CD4-positive, alpha-beta T cell treated with Interleukin-2 at 100 ng/mL for 4 hours (primary cell): ENCODE results near the gene NIPAL1.
"Not testable (repeated sequence)": the region's sequence is repeated elsewhere in the genome, so short reads cannot be mapped to it uniquely, and the experiment has no call there.

Experiments used
- DNase-seq: peaks from one replicate; pipeline ENCODE4 v3.0.0-alpha.2; 2020; ENCODE audit warnings: low spot score

The NIPAL1 gene

DNA sequence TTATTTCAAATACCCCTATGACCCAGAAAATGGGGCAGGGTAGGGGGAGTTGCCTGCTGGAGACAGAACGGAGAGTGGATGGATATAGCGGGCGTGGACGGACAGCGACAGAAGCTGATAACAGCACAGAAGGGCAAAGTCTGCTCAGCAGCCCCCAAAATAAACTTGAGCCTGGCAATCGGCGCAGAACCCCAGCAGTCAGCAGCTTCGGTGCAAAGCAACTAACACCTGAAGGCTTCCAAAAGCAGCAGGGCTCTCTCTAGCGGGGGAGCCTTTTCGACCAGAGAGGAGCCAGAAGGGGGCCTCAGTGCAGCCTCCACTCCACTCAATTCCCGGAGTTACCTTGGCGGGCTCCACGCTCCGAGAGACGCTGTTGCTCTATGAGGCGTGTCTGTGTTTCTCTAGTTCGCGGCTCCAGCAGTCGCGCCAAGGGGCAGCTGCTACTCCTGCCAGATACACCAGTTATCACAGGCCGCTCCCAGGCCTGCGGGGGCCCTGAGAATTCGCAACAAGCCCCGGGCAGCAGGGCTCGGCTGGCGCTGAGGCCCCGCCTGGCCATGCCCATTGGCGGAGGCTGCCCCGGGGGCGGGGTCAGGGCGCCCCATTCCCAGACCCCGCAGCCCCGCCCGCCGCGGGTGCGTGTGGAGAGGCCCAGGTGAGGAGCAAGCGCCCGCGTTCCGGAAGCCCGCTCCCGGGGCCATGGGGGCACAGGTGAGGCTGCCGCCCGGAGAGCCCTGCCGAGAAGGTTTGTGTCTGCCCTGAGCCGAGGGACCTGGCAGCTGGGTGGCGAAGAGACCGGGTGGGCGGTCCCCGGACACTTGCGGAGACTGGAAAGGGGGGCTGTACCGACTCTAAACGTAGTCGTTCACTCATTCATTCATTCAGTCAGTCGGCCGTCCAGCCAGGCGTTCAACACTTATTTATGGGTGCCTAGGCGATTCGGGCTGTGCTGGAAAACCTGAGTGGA, at the start of gene NIPAL1, which contains the start of gene CNGA1:
Gene NIPAL1 (plus strand): TSS at position 632 of the 967 bp plus-strand sequence. CDS start 68 bp downstream, at position 700.
Gene CNGA1 (minus strand): TSS at position 541 of the 967 bp plus-strand sequence. CDS start 63,992 bp downstream, outside the sequence.
- peak; percentile 47 for DNase-seq

DNA sequence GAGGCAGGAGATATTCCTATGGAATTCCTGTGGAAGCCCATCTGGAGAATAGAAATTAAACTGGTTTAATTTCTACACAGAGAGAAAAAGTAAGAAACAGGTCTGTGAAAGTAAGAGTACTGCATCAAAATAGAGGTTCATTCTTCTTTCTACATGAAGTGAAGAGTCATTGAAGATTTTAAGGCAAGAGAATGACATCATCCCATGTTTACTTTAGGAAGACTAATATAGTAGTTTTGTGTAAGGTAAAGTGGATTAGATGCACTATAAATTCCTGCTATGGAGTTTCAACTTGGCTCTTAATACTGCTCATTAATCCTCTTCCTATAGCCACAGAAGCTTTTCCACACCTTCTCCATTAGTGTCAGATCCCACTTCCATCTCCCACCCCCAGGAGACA, 47.7 kb upstream of the NIPAL1 start:
- no peak for DNase-seq

DNA sequence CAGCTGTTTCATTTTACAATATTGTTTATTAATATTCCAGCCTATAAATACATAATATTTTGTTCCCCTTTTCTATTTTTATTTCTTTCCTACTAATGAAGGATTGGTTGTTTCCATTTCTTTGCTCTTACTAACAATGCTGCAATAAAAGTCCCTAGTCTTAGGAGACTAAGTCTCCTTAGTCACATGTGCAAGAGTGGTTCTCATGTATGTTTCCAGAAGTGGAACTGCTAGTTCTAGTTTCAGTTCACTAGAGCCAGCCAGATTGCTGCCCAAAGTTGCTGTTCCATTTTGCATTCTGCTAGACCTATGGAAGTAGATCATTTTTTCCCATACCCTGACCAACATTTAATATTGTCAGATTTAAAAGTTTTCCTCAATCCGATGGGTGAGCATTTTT, 44.4 kb upstream of the NIPAL1 start:
- DNase-seq = no peak

DNA sequence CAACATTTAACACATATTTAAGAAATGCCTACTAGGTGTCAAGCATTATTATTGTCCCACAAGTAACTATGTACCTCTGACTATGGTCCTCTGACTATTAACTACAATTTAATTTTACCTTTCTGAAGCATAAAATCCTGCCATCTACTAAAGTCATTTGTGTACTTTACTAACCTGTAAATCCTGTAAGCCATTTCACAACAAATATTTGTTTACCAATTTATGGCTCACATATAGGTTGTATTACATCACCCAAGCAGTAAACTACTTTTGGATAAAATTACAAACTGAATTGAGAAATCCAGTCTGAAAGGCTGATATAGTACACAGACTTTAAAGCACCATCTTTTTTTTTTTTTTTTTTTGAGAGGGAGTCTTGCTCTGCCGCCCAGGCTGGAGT, 43.9 kb upstream of the NIPAL1 start:
- no peak for DNase-seq

DNA sequence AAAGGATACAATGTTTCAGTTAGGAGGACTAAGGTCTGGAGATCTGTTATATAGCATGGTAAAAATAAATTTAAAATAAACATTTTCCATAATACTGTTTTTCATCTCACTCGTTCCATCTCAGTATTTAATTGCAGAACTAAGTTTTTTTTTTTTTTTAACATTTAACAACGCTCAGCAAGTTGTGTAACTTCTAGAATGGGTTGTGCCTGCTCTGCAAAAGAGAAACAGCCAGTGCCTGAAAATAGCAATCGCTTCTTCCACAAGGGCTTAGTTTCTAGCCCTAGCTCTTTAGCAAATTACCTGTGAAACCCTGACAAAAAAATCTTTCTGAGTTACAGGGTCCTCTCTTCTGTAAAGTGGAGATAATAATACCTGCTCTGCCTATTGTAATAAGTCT, 42.0 kb upstream of the NIPAL1 start:
- no peak for DNase-seq

DNA sequence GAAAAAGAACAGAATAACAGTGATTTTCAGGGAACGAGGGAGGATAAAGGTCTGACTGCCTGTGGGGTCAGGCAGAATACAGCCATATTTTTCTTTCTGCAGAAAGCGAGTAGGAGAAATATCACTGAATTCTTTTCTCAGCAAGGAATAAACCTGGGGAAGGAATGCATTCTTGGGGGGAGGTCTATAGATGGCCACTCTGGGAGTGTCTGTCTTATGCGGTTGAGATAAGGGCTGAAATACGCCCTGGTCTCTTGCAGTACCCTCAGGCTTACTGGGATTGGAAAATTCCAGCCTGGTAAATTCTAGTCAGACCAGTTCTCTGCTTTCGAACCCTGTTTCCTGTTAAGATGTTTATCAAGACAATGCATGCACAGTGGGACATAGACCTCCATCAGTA, 26.4 kb upstream of the NIPAL1 start:
- DNase-seq = no peak

GRCh38 chr4:47992475-47992874, 24.1 kb upstream of the NIPAL1 start:
- DNase-seq = not testable (repeated sequence)

DNA sequence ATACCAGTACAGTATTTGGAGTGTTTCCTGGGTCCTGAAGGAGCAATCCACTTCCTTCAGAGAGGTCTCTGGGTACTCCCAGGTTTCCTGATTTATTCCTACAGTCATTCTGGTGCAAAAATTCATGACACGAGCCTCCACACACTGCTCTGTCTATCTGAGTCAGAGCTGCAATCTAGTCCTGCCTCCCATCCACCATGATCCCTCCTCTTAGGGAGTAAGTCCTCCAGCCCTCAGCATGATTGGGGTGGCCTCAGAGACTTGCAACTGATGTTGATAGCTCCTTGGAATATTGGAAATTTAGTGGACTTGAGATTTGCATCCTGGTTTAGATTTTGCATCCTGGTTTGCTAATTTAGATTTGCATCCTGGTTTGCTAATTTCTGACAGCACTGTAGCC, 20.6 kb upstream of the NIPAL1 start:
- no peak for DNase-seq

DNA sequence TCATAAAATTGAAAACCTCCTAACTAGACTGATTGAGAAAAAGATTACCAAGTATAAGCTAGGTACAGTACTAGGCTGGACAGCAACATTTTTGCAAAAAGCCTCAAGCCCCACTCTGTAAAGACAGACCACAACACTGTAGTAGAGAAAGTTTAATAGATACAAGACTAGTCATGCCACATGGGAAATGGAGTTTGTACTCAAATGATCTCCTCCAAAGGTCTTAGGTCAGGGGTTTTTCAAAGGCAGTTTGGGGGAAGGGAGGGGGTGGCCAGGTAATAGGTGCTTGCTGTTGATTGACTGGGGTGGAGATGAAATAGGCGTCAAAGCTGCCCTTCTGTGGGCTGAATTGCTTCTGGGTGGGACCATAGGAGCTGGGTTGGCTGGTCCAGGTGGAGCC, 14.3 kb upstream of the NIPAL1 start:
- no peak for DNase-seq

- peak; percentile 24 for DNase-seq
These were observed 13.0 kb upstream of the NIPAL1 start for GRCh38 chr4:48003568-48003967.

- DNase-seq = no peak
These were observed 10.8 kb upstream of the NIPAL1 start for GRCh38 chr4:48005781-48006180.

DNA sequence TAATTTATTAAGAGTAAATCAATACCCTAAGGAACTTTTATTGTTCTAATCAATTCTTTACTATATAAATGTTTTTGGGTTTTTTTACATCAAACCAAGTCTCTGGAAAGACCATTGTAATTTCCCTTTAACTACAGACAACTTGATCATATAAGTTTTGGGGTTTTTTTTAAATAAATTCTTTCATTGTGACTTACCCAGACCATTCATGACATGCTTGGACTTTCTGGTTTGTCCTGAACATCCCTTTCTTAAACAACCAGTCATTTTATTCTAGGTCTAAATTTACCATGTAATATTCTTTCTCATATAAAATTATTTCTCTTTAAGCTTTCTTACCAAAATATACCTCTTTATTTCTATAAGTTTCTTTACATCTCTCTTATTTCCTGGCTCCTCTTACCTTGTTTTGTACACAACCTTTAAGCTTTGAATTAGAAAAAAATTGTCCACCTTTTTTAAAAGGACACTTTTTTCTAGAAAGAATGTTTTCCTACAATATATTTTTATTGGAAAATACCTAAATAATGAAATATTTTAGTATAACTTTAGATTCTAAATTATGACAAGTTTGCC, 8.5 kb upstream of the NIPAL1 start:
- no peak for DNase-seq

GRCh38 chr4:48010906-48011305, 5.7 kb upstream of the NIPAL1 start:
- not testable (repeated sequence) for DNase-seq

GRCh38 chr4:48011722-48012121, 4.8 kb upstream of the NIPAL1 start:
- no peak for DNase-seq

GRCh38 chr4:48012824-48013223, 3.7 kb upstream of the NIPAL1 start:
- DNase-seq = no peak

DNA sequence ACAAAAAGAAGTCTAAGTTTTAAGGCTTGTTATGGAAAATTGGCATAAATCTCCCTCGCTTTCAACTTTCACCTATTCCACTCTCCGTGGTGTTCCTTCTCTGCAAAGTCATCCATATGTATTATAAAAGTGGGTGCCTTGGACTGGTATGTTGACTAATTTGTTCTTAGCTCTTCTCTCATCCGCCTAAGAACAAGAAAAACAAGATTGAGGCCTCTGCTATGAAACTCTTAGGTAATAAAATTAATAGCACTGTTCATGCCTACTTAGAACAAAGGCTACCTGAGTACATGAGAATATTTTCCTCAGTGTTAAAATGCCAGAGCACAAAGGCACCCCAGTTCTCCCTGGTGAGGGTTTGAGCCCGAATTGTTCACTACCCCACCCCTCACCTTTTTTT, 1.4 kb upstream of the NIPAL1 start:
- no peak for DNase-seq

DNA sequence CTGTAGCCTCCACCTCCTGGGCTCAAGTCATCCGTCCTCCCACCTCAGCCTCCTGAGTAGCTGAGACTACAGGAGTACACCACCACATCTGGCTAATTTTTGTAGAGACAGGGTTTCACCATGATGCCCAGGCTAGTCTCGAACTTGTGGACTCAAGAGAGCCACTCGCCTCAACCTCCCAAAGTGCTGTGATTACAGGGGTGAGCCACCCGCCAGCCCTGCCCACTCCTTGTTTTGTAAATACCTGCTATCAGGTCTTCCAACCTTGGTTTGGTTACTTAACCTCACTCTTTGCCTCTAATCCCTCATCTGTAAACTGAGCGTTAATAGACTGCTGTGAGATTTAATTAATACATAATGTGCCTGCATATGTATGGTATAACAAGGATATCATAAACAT, 894 bp upstream of the NIPAL1 start:
- no peak for DNase-seq

DNA sequence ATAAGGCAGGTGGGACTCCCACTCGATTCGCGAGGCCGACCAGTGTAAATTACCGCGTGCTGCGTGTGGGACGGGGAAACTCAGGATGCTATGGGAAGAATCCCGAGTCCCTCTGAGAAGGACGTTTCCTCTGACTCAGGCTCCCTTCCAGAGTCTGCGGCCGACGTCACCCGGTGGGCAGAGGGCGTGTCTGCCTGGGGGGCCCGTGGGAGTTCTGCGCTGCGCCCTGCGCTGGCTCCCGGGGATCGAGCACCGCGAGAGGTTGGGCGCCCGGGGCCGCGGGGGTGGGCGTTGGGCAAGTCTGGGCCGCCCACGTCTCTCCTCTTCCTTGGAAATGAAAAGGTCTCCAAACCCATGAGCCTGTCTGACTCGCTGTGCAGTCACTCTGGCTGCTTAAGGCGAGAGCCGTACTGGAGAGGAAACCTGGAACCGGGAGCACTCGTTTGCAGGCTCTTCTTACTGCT, 568 bp downstream of the NIPAL1 start:
- no peak for DNase-seq

- no peak for DNase-seq
These were observed 1.5 kb downstream of the NIPAL1 start for GRCh38 chr4:48018112-48018511.

DNA sequence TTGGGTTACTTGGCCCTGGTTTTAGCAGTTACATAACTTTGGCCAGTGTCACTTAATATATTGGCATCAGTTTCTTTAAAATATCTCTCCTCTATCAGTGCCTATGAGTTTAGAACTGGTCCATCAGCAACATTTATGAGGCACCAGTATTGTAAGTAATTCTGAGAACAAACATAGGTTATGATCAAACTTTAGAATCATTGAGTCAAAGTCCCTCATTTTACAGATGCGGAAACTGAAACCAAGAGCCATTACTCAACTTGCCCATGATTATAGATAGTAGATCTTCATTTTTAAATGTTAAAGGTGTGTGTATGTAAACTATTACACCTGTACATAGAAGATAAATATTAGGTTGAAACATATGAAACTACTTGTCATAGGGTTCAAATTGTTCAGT, 4.5 kb downstream of the NIPAL1 start:
- DNase-seq = no peak

DNA sequence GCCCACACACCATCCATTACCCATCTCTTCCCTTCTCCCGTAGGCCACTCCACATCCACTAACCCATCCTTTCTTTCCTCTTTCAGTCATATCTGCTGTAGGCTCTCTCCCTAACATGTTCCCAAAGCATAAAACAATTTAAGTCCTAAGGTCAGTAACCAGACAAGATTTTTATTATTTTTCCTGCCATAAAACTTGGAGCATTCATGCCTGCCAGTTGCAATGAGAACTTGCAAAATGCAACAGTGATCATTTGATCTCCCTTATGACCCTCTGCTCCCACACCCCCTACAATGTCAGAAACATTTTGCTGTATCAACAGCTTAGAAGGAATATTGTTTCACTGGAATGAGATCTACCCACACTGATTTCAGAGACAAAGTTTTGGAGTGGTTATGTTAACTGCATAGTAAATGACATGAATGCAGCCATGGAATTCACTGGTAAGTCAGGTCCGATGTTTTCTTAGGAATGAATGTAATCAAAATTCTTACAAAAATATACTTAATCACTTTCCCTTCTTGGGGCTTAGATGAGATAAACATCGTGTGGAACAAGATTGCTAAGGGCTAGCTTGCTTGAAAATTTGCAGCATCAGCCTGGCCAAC, 5.7 kb downstream of the NIPAL1 start:
- no peak for DNase-seq

DNA sequence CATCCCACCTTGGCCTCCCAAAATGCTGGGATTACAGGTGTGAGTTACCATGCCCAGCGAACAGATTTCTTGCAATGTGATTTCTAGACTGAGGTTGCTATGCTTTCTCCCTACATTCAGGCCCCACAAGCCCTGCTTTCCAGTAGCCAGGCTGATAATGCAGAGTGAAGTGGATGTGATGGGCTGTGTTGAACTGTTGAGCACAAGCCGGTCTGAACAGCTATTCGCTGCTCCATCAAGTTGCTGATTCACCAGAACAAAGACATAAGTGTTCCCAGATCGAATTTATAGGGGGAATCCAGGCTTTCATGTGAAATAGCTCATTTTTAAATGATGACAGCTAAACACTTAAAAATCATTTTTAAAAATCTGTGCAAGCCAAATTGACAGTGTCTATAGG, 8.0 kb downstream of the NIPAL1 start:
- DNase-seq = no peak

DNA sequence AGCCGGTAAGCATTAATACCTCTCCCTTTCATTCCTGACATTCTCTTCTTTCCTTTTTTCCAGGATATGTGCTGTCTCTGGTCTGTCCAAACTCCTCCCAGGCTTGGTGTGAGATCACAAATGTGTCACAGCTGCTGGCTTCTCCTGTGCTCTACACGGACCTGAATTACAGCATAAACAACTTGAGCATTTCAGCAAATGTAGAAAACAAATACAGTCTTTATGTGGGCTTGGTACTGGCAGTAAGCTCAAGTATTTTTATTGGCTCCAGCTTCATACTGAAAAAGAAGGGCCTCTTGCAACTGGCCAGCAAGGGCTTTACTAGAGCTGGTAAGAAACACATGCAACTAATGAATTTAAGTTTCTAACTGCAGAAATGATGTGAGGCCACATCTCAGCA, 8.4 kb downstream of the NIPAL1 start:
- no peak for DNase-seq
